Esophagus muscularis mucosa (tissue), 4 donors: ENCODE data around the gene COMMD4. TPM values are rescaled to one million over a fixed set of nuclear protein-coding genes. Genes with fewer than 3 reads are reported as not detected.

Experiments used
- DNase-seq: peaks from one replicate; pipeline ENCODE4 v3.0.0-alpha.2; 2017; ENCODE audit errors: extremely low spot score
- H3K27ac ChIP-seq, 4 donors: fragments of 200-600 bp; sonication (generic); replicated peaks in 1 of 4; 1 replicate in 3 of 4; 2 replicates in 1 of 4; pipeline ENCODE4 v1.5.1; 2016 to 2019; ENCODE audit warnings: mild to moderate bottlenecking in 1 of 4
- H3K27me3 ChIP-seq, 4 donors: fragments of 200-600 bp; sonication (generic); one replicate each; pipeline versions ENCODE4 v1.5.1 to v1.6.0; 2016 to 2019
- H3K36me3 ChIP-seq, 4 donors: fragments of 200-600 bp; sonication (generic); one replicate each; pipeline ENCODE4 v1.5.1; 2016 to 2019
- H3K4me1 ChIP-seq, 4 donors: fragments of 200-600 bp; sonication (generic); one replicate each; pipeline ENCODE4 v1.5.1; 2016 to 2019
- H3K4me3 ChIP-seq, 4 donors: fragments of 200-600 bp; sonication (generic); 1 replicate in 2 of 4; 2 replicates in 2 of 4; pipeline ENCODE4 v1.5.1; 2016 to 2019; ENCODE audit warnings: mild to moderate bottlenecking in 4 of 4, moderate library complexity in 1 of 4
- H3K9me3 ChIP-seq, 4 donors: fragments of 200-600 bp; sonication (generic); 1 replicate in 3 of 4; 2 replicates in 1 of 4; pipeline ENCODE4 v1.5.1; 2016 to 2019
- EP300 ChIP-seq: sonication (generic); formaldehyde crosslinking; IDR thresholded peaks from one replicate; pipeline ENCODE4 v1.6.1; 2017; ENCODE audit warnings: antibody characterized with exemption
- POLR2A ChIP-seq: fragments of 450-650 bp; IDR thresholded peaks from one replicate; pipeline ENCODE4 v1.6.1; 2017; ENCODE audit warnings: antibody characterized with exemption, moderate library complexity, mild to moderate bottlenecking, low read depth
- POLR2AphosphoS5 ChIP-seq, 2 donors: sonication (generic); formaldehyde crosslinking; IDR thresholded peaks; one replicate each; pipeline ENCODE4 v1.6.1; 2017; ENCODE audit warnings: antibody characterized with exemption in 2 of 2
- WGBS: methylation state at CpG from one replicate; pipeline ENCODE4 v1.1.5; 2018; 5-methylcytosine and 5-hydroxymethylcytosine counted together
- intact Hi-C: fragments of 100-400 bp; cut with DNase I; formaldehyde crosslinking; loops from one replicate; pipeline ENCODE4 v1.15.1; 2023
- total RNA-seq, 4 donors: library from RNA; depleted of rRNA; stranded (reverse); fragments of >200 nt; gene quantifications; one replicate each; pipeline versions ENCODE4 v1.1.0 to v1.2.1, GENCODE V29; 2016
- TF ChIP-seq, protein P1 (sequence below), 3 experiments: fragments of 200-600 bp in 2 of 3; fragments of 450-650 bp in 1 of 3; sonication (generic) in 2 of 3; IDR thresholded peaks; one replicate each; pipeline ENCODE4 v1.5.1; 2017 to 2019; ENCODE audit warnings: antibody characterized with exemption in 3 of 3, mild to moderate bottlenecking in 2 of 3, moderate library complexity in 1 of 3

The COMMD4 gene
- total RNA-seq, 4 donors from 2014 or later: 32.0 to 73.0 (median 50.6) TPM

GRCh38 chr15:75361989-75362641 lies 26.3 kb downstream of the COMMD4 start:
- Histone ChIP-seq H3K9me3 (no peaks in the 10 kb centered on the region), H3K27me3 (no peaks in the 10 kb centered on the region), H3K27ac (no peak overlapping the region), H3K4me3 (no peak overlapping the region), H3K36me3 (peaks cover 53 to 100% (median 98%) of the 10 kb centered on the region in 4 donors), H3K4me1 (peaks cover 3 to 7% (median 5%) of the 10 kb centered on the region in 4 donors)
- 85% methylated on average over 6 of the region's 13 CpGs for WGBS
- DNase-seq: no peak
- intact Hi-C loops: loop anchor here (10.0 kb wide), 1 partner anchor 283 kb away; the partner anchor contains the start of genes IMP3 and SNX33
- TF ChIP-seq POLR2AphosphoS5 (IDR thresholded peaks at IDR 0.05): no peak
- TF ChIP-seq, protein P1, sequence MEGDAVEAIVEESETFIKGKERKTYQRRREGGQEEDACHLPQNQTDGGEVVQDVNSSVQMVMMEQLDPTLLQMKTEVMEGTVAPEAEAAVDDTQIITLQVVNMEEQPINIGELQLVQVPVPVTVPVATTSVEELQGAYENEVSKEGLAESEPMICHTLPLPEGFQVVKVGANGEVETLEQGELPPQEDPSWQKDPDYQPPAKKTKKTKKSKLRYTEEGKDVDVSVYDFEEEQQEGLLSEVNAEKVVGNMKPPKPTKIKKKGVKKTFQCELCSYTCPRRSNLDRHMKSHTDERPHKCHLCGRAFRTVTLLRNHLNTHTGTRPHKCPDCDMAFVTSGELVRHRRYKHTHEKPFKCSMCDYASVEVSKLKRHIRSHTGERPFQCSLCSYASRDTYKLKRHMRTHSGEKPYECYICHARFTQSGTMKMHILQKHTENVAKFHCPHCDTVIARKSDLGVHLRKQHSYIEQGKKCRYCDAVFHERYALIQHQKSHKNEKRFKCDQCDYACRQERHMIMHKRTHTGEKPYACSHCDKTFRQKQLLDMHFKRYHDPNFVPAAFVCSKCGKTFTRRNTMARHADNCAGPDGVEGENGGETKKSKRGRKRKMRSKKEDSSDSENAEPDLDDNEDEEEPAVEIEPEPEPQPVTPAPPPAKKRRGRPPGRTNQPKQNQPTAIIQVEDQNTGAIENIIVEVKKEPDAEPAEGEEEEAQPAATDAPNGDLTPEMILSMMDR (IDR thresholded peaks at IDR 0.05): no peak
- no peak for TF ChIP-seq EP300
- TF ChIP-seq POLR2A: no peak

- Histone ChIP-seq H3K27ac (no peak overlapping the region), H3K9me3 (no peaks in the 10 kb centered on the region), H3K36me3 (peaks cover 48 to 97% (median 93%) of the 10 kb centered on the region in 4 donors), H3K27me3 (no peaks in the 10 kb centered on the region), H3K4me1 (peaks cover 9 to 14% (median 12%) of the 10 kb centered on the region in 4 donors), H3K4me3 (no peak overlapping the region)
- TF ChIP-seq EP300 (no peak), POLR2AphosphoS5 (IDR thresholded peaks at IDR 0.05) (no peak), POLR2A (no peak)
- TF ChIP-seq, protein P1 (IDR thresholded peaks at IDR 0.05): no peak
- 76% methylated on average over 7 of the region's 7 CpGs for WGBS
- intact Hi-C loops: loop anchor here (10.0 kb wide), 1 partner anchor 282 kb away; the partner anchor contains the start of genes IMP3 and SNX33
- no peak for DNase-seq
Observed at GRCh38 chr15:75362642-75363249, 26.9 kb downstream of the COMMD4 start.

- Histone ChIP-seq H3K9me3 (no peaks in the 10 kb centered on the region), H3K4me3 (no peak overlapping the region), H3K27me3 (no peaks in the 10 kb centered on the region), H3K4me1 (peaks cover 11 to 16% (median 13%) of the 10 kb centered on the region in 4 donors), H3K36me3 (peaks cover 38 to 86% (median 83%) of the 10 kb centered on the region in 4 donors), H3K27ac (no peak overlapping the region)
- intact Hi-C loops: loop anchor here (10.0 kb wide), 1 partner anchor 281 kb away; the partner anchor contains the start of genes IMP3 and SNX33
- WGBS: 100% methylated on average over 5 of the region's 9 CpGs
- DNase-seq: no peak
- TF ChIP-seq POLR2A: no peak
- no peak for TF ChIP-seq POLR2AphosphoS5 (IDR thresholded peaks at IDR 0.05)
- TF ChIP-seq, protein P1 (IDR thresholded peaks at IDR 0.05): no peak
- TF ChIP-seq EP300: no peak
Observed at GRCh38 chr15:75363786-75364185, 27.9 kb downstream of the COMMD4 start.

- no peak for TF ChIP-seq EP300
- no peak overlapping the region for H3K27ac ChIP-seq
- DNase-seq: no peak
- no peaks in the 10 kb centered on the region for H3K27me3 ChIP-seq
- intact Hi-C loops: loop anchor here (5.0 to 10.0 kb wide), 2 partner anchors 280 to 437 kb away; partner anchors contain the start of genes IMP3 and SNX33
- peaks cover 29 to 76% (median 72%) of the 10 kb centered on the region in 4 donors for H3K36me3 ChIP-seq
- peaks cover 20 to 27% (median 21%) of the 10 kb centered on the region in 4 donors for H3K4me1 ChIP-seq
- H3K9me3 ChIP-seq: no peaks in the 10 kb centered on the region
- 98% methylated on average over 6 of the region's 6 CpGs for WGBS
- H3K4me3 ChIP-seq: no peak overlapping the region
Observed at GRCh38 chr15:75364881-75365280, 29.0 kb downstream of the COMMD4 start.

GRCh38 chr15:75366163-75366562 lies 30.3 kb downstream of the COMMD4 start:
- Histone ChIP-seq H3K27ac (no peak overlapping the region), H3K36me3 (peaks cover 30 to 74% (median 64%) of the 10 kb centered on the region in 4 donors)
- intact Hi-C loops: loop anchor here (5.0 to 10.0 kb wide), 2 partner anchors 279 to 436 kb away; partner anchors contain the start of genes IMP3 and SNX33

More at GRCh38 chr15:75366163-75366562, 30.3 kb downstream of the COMMD4 start:
- no peak for TF ChIP-seq POLR2AphosphoS5 (IDR thresholded peaks at IDR 0.05)
- Histone ChIP-seq H3K4me1 (peaks cover 20 to 29% (median 21%) of the 10 kb centered on the region in 4 donors), H3K4me3 (no peak overlapping the region), H3K27me3 (no peaks in the 10 kb centered on the region), H3K9me3 (no peaks in the 10 kb centered on the region)
- no peak for DNase-seq
- 94% methylated on average over 3 of the region's 3 CpGs for WGBS
